Neural cell (in vitro differentiated cells): ENCODE results near the gene PRDM13. TPM values are rescaled to one million over a fixed set of nuclear protein-coding genes. Genes with fewer than 3 reads are reported as not detected.

Experiments
- H2AFZ ChIP-seq: fragments of 200-600, 300-800 bp; sonication (generic), shearing (Covaris generic); 2 replicates; pipeline ENCODE4 v1.6.0; 2014; ENCODE audit warnings: low read depth, mild to moderate bottlenecking, antibody characterized with exemption, low read length, moderate library complexity
- H3F3A ChIP-seq: fragments of 200-600 bp; shearing (Covaris generic); 2 replicates; pipeline ENCODE4 v1.6.1; 2016; ENCODE audit warnings: mild to moderate bottlenecking, moderate library complexity, mixed read lengths, antibody characterized with exemption, low read length; ENCODE audit not compliant: insufficient read depth, poor library complexity, severe bottlenecking
- H3K27ac ChIP-seq: fragments of 200-600, 300-800 bp; sonication (generic), shearing (Covaris generic); 2 replicates; pipeline ENCODE4 v1.5.1; 2014; ENCODE audit warnings: mild to moderate bottlenecking, low read length, moderate library complexity
- H3K27me3 ChIP-seq: fragments of 300-800, 200-600 bp; sonication (generic), shearing (Covaris generic); 2 replicates; pipeline ENCODE4 v1.6.0; 2014; ENCODE audit warnings: mild to moderate bottlenecking, low read depth, low read length, moderate library complexity; ENCODE audit not compliant: insufficient read depth
- H3K36me3 ChIP-seq: fragments of 300-800, 200-600 bp; sonication (generic), shearing (Covaris generic); 2 replicates; pipeline ENCODE4 v1.5.1; 2014; ENCODE audit warnings: mild to moderate bottlenecking, antibody characterized with exemption, low read length, moderate library complexity; ENCODE audit not compliant: insufficient read depth
- H3K4me2 ChIP-seq: fragments of 300-800, 200-600 bp; sonication (generic), shearing (Covaris generic); 2 replicates; pipeline ENCODE4 v1.6.0; 2014; ENCODE audit warnings: mild to moderate bottlenecking, low read length
- H3K4me3 ChIP-seq: fragments of 300-800, 200-600 bp; sonication (generic), shearing (Covaris generic); 2 replicates; pipeline ENCODE4 v1.5.1; 2014; ENCODE audit warnings: mild to moderate bottlenecking, low read length, moderate library complexity
- H3K79me2 ChIP-seq: fragments of 200-600 bp; shearing (Covaris generic); replicated peaks from 2 replicates; pipeline ENCODE4 v1.6.0; 2014; ENCODE audit warnings: mild to moderate bottlenecking, low read length, moderate library complexity; ENCODE audit not compliant: insufficient read depth
- H3K9ac ChIP-seq: fragments of 300-800, 200-600 bp; sonication (generic), shearing (Covaris generic); 2 replicates; pipeline ENCODE4 v1.6.1; 2016; ENCODE audit warnings: mild to moderate bottlenecking, low read length, mixed read lengths
- H3K9me2 ChIP-seq: fragments of 200-600 bp; shearing (Covaris generic); 2 replicates; pipeline ENCODE4 v1.6.1; 2016; ENCODE audit warnings: mild to moderate bottlenecking, low read length, mixed read lengths; ENCODE audit not compliant: insufficient read depth
- H3K9me3 ChIP-seq: fragments of 200-600, 300-800 bp; sonication (generic), shearing (Covaris generic); 2 replicates; pipeline ENCODE4 v1.6.1; 2016; ENCODE audit warnings: mild to moderate bottlenecking, mixed run types, low read length, moderate library complexity, mixed read lengths
- H4K20me1 ChIP-seq: fragments of 200-600 bp; shearing (Covaris generic); 2 replicates; pipeline ENCODE4 v1.6.1; 2016; ENCODE audit warnings: mild to moderate bottlenecking, mixed run types; ENCODE audit not compliant: insufficient read depth
- EP300 ChIP-seq: fragments of 450-650 bp; conservative IDR thresholded peaks from 2 replicates; pipeline ENCODE4 v1.6.1; 2014; ENCODE audit warnings: antibody characterized with exemption, mild to moderate bottlenecking, moderate library complexity; ENCODE audit not compliant: poor library complexity, severe bottlenecking
- EZH2 ChIP-seq: fragments of 200-600, 300-800 bp; shearing (Covaris generic), sonication (generic); IDR thresholded peaks from 2 replicates; pipeline ENCODE4 v1.6.1; 2014; ENCODE audit warnings: antibody characterized with exemption, low read length, borderline replicate concordance, mild to moderate bottlenecking; ENCODE audit not compliant: insufficient read depth, poor library complexity, severe bottlenecking
- MXI1 ChIP-seq: fragments of 450-650 bp; conservative IDR thresholded peaks from 2 replicates; pipeline ENCODE4 v1.6.1; 2014; ENCODE audit warnings: antibody characterized with exemption, mild to moderate bottlenecking; ENCODE audit not compliant: poor library complexity, severe bottlenecking
- POLR2AphosphoS5 ChIP-seq: IDR thresholded peaks from 2 replicates; pipeline ENCODE4 v1.6.1; 2012
- RAD21 ChIP-seq: fragments of 450-650 bp; conservative IDR thresholded peaks from 2 replicates; pipeline ENCODE4 v1.6.1; 2014; ENCODE audit warnings: antibody characterized with exemption, mild to moderate bottlenecking, moderate library complexity
- SMC3 ChIP-seq: fragments of 450-650 bp; conservative IDR thresholded peaks from 2 replicates; pipeline ENCODE4 v1.6.1; 2014; ENCODE audit warnings: antibody characterized with exemption, mild to moderate bottlenecking, moderate library complexity; ENCODE audit not compliant: poor library complexity
- TAF1 ChIP-seq: IDR thresholded peaks from 2 replicates; pipeline ENCODE4 v1.6.1; 2012; ENCODE audit warnings: low read depth
- polyA plus RNA-seq: library from polyadenylated mRNA; depleted of rRNA; stranded (reverse); fragments of >200 nt; gene quantifications from 2 replicates; pipeline ENCODE4 v1.2.3, GENCODE V29; 2014
- TF ChIP-seq, protein P1 (sequence below): fragments of 450-650 bp; IDR thresholded peaks from 2 replicates; pipeline ENCODE4 v1.5.1; 2014; ENCODE audit warnings: antibody characterized with exemption, mild to moderate bottlenecking, moderate library complexity; ENCODE audit not compliant: poor library complexity, severe bottlenecking
- TF ChIP-seq, protein P2 (sequence below): IDR thresholded peaks from 2 replicates; pipeline ENCODE4 v1.6.1; 2012; ENCODE audit warnings: borderline replicate concordance

The PRDM13 gene
- polyA plus RNA-seq, 1 donor from 2014 or later = not detected

DNA sequence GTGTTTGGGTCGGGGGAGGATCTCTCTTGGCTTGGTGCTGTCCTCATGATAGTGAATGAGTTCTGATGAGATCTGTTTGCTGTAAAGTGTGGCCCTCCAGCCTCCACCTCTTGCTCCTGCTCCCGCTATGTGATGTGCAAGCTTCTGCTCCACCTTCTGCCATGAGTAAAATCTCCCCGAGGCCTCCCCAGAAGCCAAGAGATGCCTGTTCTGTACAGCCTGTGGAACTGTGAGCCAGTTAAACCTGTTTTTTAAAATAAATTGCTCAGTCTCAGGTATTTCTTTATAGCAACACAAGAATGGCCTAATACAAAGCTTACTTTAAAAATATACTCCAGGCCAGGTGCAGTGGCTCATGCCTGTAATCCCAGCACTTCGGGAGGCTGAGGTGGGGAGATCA lies 26.9 kb upstream of the PRDM13 start:
- H2AFZ ChIP-seq = no peak overlapping the region
- H3K9me2 ChIP-seq = no peaks in the 10 kb centered on the region
- no peaks in the 10 kb centered on the region for H3K36me3 ChIP-seq
- no peak overlapping the region for H3K27ac ChIP-seq
- no peak overlapping the region for H3K4me3 ChIP-seq
- H3F3A ChIP-seq = no peaks in the 10 kb centered on the region
- H3K4me2 ChIP-seq = no peak overlapping the region
- no peaks in the 10 kb centered on the region for H4K20me1 ChIP-seq
- H3K9ac ChIP-seq = no peak overlapping the region
- no peak for TF ChIP-seq EP300
- no peak for TF ChIP-seq MXI1
- peaks cover 16% of the 10 kb centered on the region for H3K27me3 ChIP-seq
- H3K79me2 ChIP-seq = no peaks in the 10 kb centered on the region
- no peaks in the 10 kb centered on the region for H3K9me3 ChIP-seq

DNA sequence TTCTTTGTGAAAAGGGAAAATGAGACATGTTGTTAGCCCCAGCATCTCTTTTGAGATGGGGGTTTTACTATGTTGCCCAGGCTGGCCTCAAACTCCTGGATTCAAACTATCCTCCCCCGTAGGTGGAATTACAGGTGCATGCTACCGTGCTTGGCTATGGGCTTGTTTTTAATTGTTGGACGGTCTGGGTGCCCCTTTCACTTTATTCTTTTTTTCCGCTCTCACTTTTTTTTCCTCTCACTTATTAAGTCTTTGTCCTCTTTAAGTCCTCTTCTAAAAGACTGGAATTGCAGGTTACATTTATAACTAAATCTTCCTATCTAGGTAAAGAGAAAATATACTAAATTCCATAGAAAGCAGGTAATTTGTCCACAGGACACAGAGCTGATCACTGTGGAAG lies 18.8 kb upstream of the PRDM13 start:
- no peaks in the 10 kb centered on the region for H3K9me3 ChIP-seq
- H4K20me1 ChIP-seq = no peaks in the 10 kb centered on the region
- no peak overlapping the region for H3K27ac ChIP-seq
- no peaks in the 10 kb centered on the region for H3K9me2 ChIP-seq
- H3K27me3 ChIP-seq = peaks cover 87% of the 10 kb centered on the region
- H3K36me3 ChIP-seq = no peaks in the 10 kb centered on the region
- TF ChIP-seq POLR2AphosphoS5 = no peak
- no peak overlapping the region for H2AFZ ChIP-seq
- H3K4me2 ChIP-seq = no peak overlapping the region
- H3K4me3 ChIP-seq = no peak overlapping the region
- H3F3A ChIP-seq = no peaks in the 10 kb centered on the region
- H3K9ac ChIP-seq = no peak overlapping the region
- H3K79me2 ChIP-seq = no peaks in the 10 kb centered on the region

DNA sequence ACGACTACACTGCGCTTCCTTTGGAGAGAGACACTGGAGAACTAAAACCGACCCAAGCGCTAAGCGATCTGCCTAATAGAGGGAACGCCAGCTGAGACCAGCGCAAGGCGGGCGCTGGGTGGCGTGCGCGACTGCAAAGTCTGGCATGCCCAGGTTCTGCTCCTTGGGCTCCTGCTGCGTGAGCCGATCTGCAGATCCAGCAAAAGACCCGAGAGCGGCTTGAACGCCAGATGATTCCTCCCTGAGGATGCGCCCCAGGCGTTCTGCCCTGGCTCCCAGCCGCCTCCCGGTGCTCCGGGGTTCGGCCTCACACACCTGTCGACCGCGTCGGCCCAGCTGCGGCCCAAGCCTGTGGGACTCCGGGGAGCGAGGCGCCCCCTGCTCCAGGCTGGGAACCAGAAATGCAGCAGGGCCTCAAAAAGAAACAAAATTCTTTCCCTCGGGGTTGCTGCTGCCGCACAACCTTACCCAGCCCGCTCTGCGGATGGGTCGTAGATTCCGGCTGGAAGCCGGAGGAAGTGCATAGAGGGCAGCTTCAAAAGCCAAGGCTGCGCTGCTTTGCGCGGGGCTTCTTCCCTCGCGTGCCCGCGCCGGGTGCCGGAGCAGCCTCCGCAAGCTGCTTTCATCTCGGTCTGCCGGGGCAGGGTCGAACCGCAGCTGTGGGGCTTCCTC lies 17.9 kb upstream of the PRDM13 start:
- H3K27me3 ChIP-seq = peaks cover 89% of the 10 kb centered on the region
- H3F3A ChIP-seq = no peaks in the 10 kb centered on the region
- no peaks in the 10 kb centered on the region for H3K9me3 ChIP-seq
- no peak overlapping the region for H3K27ac ChIP-seq
- no peaks in the 10 kb centered on the region for H3K9me2 ChIP-seq
- H4K20me1 ChIP-seq = no peaks in the 10 kb centered on the region
- no peaks in the 10 kb centered on the region for H3K36me3 ChIP-seq
- H3K4me2 ChIP-seq = peak overlapping the region; percentile 78
- peak overlapping the region; percentile 78 for H3K4me3 ChIP-seq
- H3K9ac ChIP-seq = peak overlapping the region; percentile 45
- H3K79me2 ChIP-seq = no peaks in the 10 kb centered on the region
- TF ChIP-seq POLR2AphosphoS5 (peak; percentile 20), TAF1 (no peak), SMC3 (peak; percentile 73), EZH2 (no peak), RAD21 (peak; percentile 76)
- TF ChIP-seq, protein P1, sequence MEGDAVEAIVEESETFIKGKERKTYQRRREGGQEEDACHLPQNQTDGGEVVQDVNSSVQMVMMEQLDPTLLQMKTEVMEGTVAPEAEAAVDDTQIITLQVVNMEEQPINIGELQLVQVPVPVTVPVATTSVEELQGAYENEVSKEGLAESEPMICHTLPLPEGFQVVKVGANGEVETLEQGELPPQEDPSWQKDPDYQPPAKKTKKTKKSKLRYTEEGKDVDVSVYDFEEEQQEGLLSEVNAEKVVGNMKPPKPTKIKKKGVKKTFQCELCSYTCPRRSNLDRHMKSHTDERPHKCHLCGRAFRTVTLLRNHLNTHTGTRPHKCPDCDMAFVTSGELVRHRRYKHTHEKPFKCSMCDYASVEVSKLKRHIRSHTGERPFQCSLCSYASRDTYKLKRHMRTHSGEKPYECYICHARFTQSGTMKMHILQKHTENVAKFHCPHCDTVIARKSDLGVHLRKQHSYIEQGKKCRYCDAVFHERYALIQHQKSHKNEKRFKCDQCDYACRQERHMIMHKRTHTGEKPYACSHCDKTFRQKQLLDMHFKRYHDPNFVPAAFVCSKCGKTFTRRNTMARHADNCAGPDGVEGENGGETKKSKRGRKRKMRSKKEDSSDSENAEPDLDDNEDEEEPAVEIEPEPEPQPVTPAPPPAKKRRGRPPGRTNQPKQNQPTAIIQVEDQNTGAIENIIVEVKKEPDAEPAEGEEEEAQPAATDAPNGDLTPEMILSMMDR = peak; percentile 75
- no peak overlapping the region for H2AFZ ChIP-seq

DNA sequence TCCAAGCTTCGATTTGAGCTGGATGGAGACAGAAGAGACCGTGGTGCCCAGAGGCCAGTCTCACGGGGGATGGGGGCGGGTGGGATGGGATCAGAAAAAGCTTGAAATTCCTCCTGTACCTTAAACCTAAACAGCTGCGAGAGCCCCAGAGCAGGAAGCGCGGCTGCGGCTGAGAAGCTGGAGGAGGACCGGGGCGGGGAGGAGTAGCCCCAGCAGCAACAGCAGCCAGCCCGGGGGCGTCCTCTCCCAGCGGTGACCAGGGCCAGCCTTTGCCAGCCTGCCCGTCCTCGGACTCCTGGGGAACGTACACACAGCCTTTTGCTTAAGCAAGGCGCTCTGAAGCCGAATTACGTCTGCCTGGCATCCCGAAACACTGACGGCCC lies 17.4 kb upstream of the PRDM13 start:
- Histone ChIP-seq H3K27me3 (peaks cover 91% of the 10 kb centered on the region), H3K9me3 (no peaks in the 10 kb centered on the region), H3K36me3 (no peaks in the 10 kb centered on the region), H3K9ac (peak overlapping the region; percentile 45), H4K20me1 (no peaks in the 10 kb centered on the region), H3K4me2 (peak overlapping the region; percentile 78), H3K27ac (no peak overlapping the region), H3F3A (no peaks in the 10 kb centered on the region), H2AFZ (no peak overlapping the region), H3K4me3 (peak overlapping the region; percentile 78), H3K9me2 (no peaks in the 10 kb centered on the region), H3K79me2 (no peaks in the 10 kb centered on the region)
- TF ChIP-seq, protein P1 = no peak
- no peak for TF ChIP-seq EZH2
- TF ChIP-seq SMC3 = no peak
- TF ChIP-seq, protein P2, sequence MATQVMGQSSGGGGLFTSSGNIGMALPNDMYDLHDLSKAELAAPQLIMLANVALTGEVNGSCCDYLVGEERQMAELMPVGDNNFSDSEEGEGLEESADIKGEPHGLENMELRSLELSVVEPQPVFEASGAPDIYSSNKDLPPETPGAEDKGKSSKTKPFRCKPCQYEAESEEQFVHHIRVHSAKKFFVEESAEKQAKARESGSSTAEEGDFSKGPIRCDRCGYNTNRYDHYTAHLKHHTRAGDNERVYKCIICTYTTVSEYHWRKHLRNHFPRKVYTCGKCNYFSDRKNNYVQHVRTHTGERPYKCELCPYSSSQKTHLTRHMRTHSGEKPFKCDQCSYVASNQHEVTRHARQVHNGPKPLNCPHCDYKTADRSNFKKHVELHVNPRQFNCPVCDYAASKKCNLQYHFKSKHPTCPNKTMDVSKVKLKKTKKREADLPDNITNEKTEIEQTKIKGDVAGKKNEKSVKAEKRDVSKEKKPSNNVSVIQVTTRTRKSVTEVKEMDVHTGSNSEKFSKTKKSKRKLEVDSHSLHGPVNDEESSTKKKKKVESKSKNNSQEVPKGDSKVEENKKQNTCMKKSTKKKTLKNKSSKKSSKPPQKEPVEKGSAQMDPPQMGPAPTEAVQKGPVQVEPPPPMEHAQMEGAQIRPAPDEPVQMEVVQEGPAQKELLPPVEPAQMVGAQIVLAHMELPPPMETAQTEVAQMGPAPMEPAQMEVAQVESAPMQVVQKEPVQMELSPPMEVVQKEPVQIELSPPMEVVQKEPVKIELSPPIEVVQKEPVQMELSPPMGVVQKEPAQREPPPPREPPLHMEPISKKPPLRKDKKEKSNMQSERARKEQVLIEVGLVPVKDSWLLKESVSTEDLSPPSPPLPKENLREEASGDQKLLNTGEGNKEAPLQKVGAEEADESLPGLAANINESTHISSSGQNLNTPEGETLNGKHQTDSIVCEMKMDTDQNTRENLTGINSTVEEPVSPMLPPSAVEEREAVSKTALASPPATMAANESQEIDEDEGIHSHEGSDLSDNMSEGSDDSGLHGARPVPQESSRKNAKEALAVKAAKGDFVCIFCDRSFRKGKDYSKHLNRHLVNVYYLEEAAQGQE = no peak
- TF ChIP-seq MXI1 = no peak
- no peak for TF ChIP-seq TAF1
- TF ChIP-seq RAD21 = no peak
